Limb (tissue), 2 donors: ENCODE results near the gene CASS4.

Experiments
- DNase-seq, 2 donors: peaks; one replicate each; pipeline ENCODE4 v3.0.0-alpha.2; 2016; ENCODE audit errors: extremely low spot score in 2 of 2

Gene CASS4

GRCh38 chr20:56504373-56505005, 92.4 kb downstream of the CASS4 start:
- DNase-seq = no peak

GRCh38 chr20:56506103-56506502, 94.0 kb downstream of the CASS4 start:
- no peak for DNase-seq
